Dedifferentiated amniotic fluid mesenchymal stem cell (primary cell): Measurements from ENCODE around the gene NTN1.
"Not testable (repeated sequence)": the region's sequence is repeated elsewhere in the genome, so short reads cannot be mapped to it uniquely, and the experiment has no call there.

ENCODE experiments used
- DNase-seq: peaks from one replicate; pipeline ENCODE4 v3.0.0-alpha.2; 2016; ENCODE audit errors: extremely low spot score

NTN1 gene

GRCh38 chr17:9021158-9021991, at the start of gene NTN1:
Gene NTN1, plus strand, starts transcription at chr17:9021510. Its CDS starts 864 bp downstream, at chr17:9022374.
- peak; percentile 15 for DNase-seq

- DNase-seq: no peak
Observed at GRCh38 chr17:8975091-8975725, 46.1 kb upstream of the NTN1 start.

- DNase-seq: no peak
Observed at GRCh38 chr17:8976638-8977037, 44.7 kb upstream of the NTN1 start.

- no peak for DNase-seq
Observed at GRCh38 chr17:8979715-8980114, 41.6 kb upstream of the NTN1 start.

GRCh38 chr17:8981443-8981842, 39.9 kb upstream of the NTN1 start:
- DNase-seq: no peak

GRCh38 chr17:8984225-8984624, 37.1 kb upstream of the NTN1 start:
- not testable (repeated sequence) for DNase-seq

- no peak for DNase-seq
Observed at GRCh38 chr17:8985054-8985701, 36.1 kb upstream of the NTN1 start.

- DNase-seq: no peak
Observed at GRCh38 chr17:8986295-8986694, 35.0 kb upstream of the NTN1 start.

- not testable (repeated sequence) for DNase-seq
Observed at GRCh38 chr17:8988263-8988935, 32.9 kb upstream of the NTN1 start.

- peak; percentile 74 for DNase-seq
Observed at GRCh38 chr17:8991514-8992285, 29.6 kb upstream of the NTN1 start.

- peak; percentile 25 for DNase-seq
Observed at GRCh38 chr17:8994319-8994718, 27.0 kb upstream of the NTN1 start.

- DNase-seq: no peak
Observed at GRCh38 chr17:8995711-8996110, 25.6 kb upstream of the NTN1 start.

GRCh38 chr17:8997994-8998628, 23.2 kb upstream of the NTN1 start:
- DNase-seq: no peak

- no peak for DNase-seq
Observed at GRCh38 chr17:9001559-9001958, 19.8 kb upstream of the NTN1 start.

- no peak for DNase-seq
Observed at GRCh38 chr17:9002227-9002605, 19.1 kb upstream of the NTN1 start.

GRCh38 chr17:9002606-9003354, 18.5 kb upstream of the NTN1 start:
- DNase-seq: no peak

GRCh38 chr17:9003355-9004131, 17.8 kb upstream of the NTN1 start:
- DNase-seq: no peak

GRCh38 chr17:9004132-9004960, 17.0 kb upstream of the NTN1 start:
- DNase-seq: no peak

GRCh38 chr17:9004961-9005285, 16.4 kb upstream of the NTN1 start:
- no peak for DNase-seq
